NCI-H128 (cell line): ENCODE results near the gene RAPGEF5.

Experiments
- DNase-seq: peaks from one replicate; lab custom pipeline; 2025; ENCODE audit not compliant: unreplicated experiment; lab: John Stamatoyannopoulos, UW

The RAPGEF5 gene

DNA sequence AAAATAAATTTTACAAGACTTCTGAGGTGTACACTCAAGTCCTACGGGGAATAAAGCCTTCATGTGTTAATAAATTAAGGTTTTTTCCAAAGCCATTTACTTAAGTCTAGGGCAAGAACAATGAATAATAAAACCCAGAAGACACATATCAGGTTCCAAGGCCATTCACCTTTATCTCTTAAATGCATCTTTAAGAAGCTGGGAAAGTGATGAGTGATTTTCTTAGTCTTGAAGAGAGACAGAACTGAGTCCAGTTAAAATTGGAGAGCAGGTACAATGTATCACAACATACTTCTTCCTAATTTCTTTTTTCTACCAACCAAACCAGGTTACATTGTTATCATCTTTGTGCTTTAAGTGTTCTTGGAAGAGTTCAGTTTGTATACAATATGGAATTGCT is 189.5 kb downstream of the RAPGEF5 start:
- no peak for DNase-seq

DNA sequence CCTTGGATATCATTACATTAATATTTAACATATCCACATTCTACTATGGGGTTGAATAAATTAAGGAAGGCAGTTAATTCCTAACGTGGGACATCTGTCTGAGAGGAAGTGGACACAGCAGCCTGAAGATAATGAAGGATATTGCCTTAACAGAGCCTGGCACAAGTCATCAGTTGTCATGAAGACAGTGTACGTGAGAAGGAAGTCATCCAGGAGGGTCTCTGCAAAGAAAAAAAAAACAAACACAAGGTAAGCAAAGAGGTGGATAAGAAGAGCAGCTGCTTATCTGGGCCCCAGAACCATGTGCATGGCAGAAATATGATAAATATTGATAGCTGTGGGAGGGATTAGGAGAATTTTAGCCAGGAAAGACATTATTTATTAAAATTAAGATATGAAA is 190.0 kb downstream of the RAPGEF5 start:
- DNase-seq: no peak

DNA sequence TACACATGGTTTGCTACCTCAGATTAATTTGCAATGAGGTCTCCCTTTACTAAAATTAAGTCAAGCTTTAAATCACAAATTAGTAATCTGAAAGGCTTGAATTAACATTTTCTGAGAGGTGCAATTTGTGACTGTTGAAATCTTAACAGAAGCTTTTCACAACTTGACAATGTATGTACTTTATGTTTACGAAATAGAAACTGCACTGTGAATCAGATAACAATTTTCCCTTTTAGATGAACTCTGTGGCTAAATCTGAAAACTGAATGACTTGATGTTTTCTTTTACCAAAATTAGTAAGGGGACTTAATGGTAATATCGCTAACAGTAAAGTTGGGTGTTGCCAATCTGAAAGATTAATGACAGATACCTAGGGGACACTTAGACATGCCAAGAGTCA is 197.6 kb downstream of the RAPGEF5 start:
- DNase-seq: no peak

DNA sequence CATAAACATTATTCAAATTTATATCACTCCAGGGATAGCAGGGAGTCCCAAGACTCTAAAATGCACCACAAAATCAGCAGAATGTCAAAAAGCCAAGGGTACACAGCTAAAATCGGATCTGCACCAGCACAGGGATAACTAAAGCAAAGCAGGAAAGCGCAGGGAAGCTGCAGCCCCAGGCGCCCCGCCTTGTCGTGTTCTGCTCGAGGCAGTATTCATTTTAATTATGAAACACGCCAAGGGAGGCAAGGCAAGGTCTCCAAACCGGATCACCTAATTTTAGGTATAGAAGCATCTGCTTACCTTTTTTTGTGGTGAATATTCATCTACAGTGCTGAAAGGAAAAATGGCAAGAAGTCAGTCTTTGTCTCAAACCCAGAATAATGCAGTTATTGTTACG is 199.4 kb downstream of the RAPGEF5 start:
- no peak for DNase-seq

DNA sequence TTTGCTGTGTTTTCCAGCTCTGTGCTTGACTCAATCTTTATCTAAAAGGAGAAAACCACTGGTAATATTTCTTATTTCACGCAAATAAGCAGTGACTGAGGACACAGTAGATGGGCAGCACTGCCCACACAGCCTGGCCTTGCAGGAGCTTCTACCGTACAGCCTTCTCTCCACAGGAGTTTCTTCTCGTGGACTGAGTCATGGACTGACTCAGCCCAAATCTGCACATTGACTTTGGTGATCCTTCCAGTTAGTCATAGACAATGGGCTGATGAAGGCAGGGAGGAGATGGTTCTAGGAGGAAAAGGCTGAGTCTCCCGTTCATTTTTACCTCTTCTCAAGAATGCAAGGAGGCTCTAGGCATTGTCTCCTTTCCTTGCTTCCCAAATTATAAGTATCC is 200.7 kb downstream of the RAPGEF5 start:
- no peak for DNase-seq

DNA sequence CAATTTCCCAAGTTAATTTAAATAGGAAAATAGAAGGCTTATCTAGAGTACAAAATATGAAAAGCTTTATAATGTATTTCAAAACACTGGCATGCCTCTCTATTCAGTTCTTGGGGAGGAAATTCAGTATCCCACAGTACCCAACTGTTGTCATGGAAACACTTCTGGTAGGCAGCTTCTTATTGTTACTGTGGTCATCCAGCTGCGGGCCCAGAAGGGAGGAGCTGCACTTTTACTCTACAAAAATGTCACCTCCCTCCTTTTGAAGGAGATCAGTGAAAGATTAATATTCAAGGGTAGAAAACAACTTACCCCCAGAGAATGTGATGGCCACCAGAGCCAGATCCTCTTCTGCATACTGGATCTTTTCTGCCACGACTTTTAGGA is 202.8 kb downstream of the RAPGEF5 start:
- no peak for DNase-seq

- DNase-seq: no peak
These were observed 203.4 kb downstream of the RAPGEF5 start for GRCh38 chr7:22153432-22154142.

DNA sequence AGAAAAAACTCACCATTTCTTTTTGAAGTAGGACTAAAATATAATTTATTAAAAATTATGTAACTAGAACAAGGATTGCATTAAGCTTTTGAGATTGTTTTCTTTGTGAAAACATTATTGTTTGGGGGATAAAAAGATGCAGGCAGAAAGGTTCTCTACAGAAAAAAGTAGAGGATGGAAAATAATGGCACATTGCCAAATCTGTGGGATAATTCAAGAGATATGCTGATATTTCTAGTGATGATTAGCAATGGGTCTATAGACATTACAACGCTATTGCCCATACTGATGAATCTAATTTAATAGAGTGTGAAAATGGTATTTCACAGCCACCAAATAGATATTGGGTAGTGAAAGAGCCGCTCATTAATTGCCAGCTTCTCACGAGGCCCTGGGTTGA is 204.3 kb downstream of the RAPGEF5 start:
- no peak for DNase-seq

GRCh38 chr7:22151901-22152300 is 205.1 kb downstream of the RAPGEF5 start:
- DNase-seq: no peak

- DNase-seq: no peak
These were observed 206.7 kb downstream of the RAPGEF5 start for GRCh38 chr7:22150221-22150620.

DNA sequence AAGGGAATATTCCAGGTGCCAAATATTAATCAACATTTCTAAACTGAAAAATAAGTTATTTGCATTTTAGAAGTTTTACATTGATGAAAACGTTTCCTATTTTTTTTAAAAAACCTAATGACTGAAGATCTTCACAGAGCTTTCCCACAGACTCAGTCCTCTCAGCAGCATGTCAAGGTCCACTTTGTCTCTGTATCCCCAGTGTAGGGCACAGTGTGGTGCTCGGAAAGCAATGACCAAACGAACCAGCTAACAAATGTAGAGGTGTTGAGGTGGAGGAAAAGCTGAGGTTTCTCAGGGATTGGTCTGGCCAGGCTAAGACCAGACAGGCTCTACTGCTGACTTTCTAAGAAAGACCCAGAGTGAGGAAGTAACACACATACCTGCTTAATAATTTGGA is 209.1 kb downstream of the RAPGEF5 start:
- no peak for DNase-seq

DNA sequence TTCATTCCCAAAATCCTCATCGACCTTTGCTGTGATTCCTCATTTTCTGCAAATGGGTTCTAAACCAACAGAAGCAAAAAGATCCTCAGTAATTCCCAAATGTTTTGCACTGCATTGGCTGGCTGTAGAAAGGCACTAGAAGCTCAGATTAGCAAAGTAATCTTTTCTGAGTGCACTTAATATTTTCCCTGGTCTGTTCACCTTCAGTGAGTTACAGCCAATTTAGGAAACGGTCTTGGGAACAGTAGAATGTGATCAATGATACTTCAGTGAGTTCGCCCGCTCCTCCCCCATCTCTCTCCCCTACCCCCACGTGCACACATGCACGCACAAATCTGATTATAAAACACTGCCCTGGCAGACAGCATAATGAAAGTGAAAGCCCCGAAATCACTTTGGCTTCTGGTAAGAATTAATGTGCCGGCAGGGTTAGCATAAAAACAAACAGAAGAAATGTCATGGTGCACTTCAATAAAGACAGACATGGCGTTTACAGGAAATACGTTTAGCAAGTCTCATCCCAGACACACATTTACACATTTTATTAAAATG is 209.9 kb downstream of the RAPGEF5 start:
- no peak for DNase-seq

DNA sequence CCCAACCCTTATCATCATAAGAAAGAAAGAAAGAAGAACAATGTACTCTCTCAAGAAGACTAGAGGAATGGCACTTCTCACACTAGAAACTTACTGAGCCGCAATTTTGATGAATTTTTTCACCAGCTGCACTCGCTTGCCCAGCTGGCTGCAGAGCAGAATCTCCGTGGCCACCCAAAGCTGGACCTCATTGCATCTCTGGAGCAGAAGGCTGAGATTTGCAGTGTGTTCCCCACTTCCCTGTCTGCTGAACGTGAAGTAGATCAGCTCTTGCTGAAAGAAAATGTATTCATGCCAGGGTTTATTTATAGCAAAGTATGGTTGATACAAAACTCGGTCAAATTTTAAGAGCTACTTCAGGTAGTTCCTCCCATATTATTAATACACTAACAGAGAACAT is 212.0 kb downstream of the RAPGEF5 start:
- no peak for DNase-seq

DNA sequence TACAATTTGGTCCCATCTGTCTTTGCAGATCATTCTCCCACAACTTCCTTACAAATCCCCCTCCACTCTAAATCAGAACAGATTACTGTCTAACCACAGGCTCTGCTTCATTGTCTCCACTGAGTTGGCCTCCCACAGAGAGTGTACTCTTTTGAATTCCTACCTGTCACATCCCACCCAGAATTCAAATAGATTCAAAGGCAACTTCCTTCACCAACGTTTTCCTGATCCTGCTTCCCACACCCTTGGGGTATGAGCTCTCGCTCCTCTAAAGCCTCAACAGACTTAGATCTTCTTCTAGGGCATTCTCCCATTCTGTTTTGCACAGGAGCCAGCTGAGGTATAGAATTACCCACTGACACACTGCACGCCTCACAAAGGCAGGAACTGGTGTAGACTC is 213.5 kb downstream of the RAPGEF5 start:
- no peak for DNase-seq

- no peak for DNase-seq
These were observed 214.4 kb downstream of the RAPGEF5 start for GRCh38 chr7:22142572-22142971.

DNA sequence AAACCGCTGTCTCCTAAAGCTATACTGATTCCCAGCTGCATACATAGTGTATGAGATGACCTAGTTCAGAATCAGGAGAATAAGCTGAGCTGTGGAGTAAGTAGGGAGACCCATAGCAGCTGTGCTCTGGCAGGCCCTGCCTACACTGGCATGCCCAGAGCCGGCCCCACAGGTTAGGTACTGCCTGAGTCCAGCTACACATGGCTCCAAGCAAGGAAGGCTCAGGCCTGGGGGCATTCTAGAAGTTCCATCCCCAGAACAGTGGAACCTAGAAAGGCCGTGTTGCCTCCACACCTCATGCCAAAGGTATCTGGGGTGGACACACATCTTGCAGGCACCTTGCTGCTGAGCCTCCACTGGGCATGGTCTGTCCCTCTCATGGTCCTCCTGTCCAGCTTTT is 215.6 kb downstream of the RAPGEF5 start:
- no peak for DNase-seq

- no peak for DNase-seq
These were observed 216.4 kb downstream of the RAPGEF5 start for GRCh38 chr7:22140578-22140977.

DNA sequence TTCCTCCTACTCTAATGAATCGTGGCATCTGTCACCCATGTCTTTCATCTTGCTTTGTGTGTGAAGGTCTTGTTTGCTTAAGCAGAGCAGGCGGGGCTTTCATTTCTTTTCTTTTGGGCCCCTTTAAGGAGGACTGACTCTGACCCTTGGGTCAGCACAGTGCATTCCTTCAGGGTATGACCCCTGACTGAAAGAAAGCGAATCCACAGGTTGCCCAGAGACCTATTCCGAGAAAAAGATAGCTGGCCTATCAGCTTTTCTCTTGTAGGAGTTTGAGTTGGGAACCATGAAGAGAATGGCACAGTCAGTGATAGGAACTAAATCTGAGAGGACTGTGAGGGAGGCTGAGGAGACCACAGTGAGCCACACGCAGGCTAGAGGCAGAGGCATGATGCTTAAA is 218.1 kb downstream of the RAPGEF5 start:
- no peak for DNase-seq

- no peak for DNase-seq
These were observed 218.8 kb downstream of the RAPGEF5 start for GRCh38 chr7:22138106-22138505.

GRCh38 chr7:22137466-22137865 is 219.5 kb downstream of the RAPGEF5 start:
- DNase-seq: no peak

DNA sequence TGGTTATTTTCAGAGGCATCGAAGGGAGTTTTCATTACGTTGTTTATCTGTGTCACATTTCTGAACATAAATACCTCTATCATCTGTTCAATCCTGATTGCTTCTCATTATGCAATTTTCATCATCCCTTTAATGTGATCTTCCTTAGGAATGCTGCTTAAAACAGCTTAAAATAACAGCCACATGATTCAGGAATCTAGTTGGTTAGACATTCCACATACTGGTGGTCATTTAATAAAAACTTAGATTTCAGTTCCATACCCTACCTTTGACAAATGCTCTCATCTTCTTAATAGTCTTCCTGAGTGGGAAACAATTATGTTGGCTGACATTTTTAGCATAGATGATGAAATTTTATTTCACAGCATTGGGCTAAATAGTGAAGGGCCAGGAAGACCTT is 219.9 kb downstream of the RAPGEF5 start:
- DNase-seq: no peak

- no peak for DNase-seq
These were observed 227.0 kb downstream of the RAPGEF5 start for GRCh38 chr7:22129819-22130580.
